GM10248 (cell line): ENCODE results near the gene SYNE1.

ENCODE experiments used
- CTCF ChIA-PET: fragments of 300-600 bp; sonication (Branson Sonifier 250); formaldehyde crosslinking; extraction: SDS; loops from one replicate; lab custom pipeline; 2021; ENCODE audit warnings: antibody characterized with exemption; lab: Yijun Ruan, JAX
- POLR2A ChIA-PET: fragments of 350-650 bp; sonication (Branson Sonifier 250); formaldehyde crosslinking; extraction: SDS; loops from one replicate; lab custom pipeline; 2020; ENCODE audit warnings: antibody characterized with exemption; lab: Yijun Ruan, JAX
- DNase-seq: peaks from one replicate; pipeline ENCODE4 v3.0.0; 2012; ENCODE audit errors: extremely low spot score
- CTCF ChIP-seq: IDR thresholded peaks from 2 replicates; pipeline ENCODE4 v1.5.1; 2012; ENCODE audit warnings: mild to moderate bottlenecking, low read depth; ENCODE audit errors: extremely low read depth, missing control alignments, control extremely low read depth

SYNE1 gene

DNA sequence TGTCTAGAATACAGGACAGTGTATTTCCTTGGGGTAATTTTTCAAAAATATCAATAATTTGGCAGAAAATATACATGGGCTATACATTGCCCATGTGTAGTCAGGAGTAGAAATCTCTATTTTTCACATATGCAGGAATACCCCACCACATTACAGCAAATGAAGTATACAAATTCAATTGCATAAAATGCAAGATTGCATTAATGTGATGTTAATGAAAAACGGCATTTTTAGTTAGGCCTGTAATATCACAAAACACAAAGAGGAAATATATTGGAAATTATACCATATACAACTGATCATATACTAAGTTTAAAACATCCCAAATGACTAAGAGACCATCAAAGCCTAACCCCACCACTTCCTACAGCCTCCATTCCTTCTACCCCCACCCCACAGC is 154.9 kb downstream of the SYNE1 start:
- DNase-seq = no peak
- ChIA-PET CTCF (no interaction called here), POLR2A (no interaction called here)
- TF ChIP-seq CTCF = no peak

GRCh38 chr6:152478377-152479010 is 158.7 kb downstream of the SYNE1 start:
- CTCF ChIA-PET = interaction anchor here (0.9 kb wide), 1 partner anchor 11 kb away, joined by 3 read pairs; no protein-coding TSS in a partner anchor
- POLR2A ChIA-PET = no interaction called here
- no peak for TF ChIP-seq CTCF
- no peak for DNase-seq

- ChIA-PET CTCF (no interaction called here), POLR2A (interaction anchor here (0.6 kb wide), 1 partner anchor 19 kb away, joined by 4 read pairs; no protein-coding TSS in a partner anchor)
- DNase-seq = no peak
- TF ChIP-seq CTCF = no peak
Observed at GRCh38 chr6:152474354-152474753, 162.8 kb downstream of the SYNE1 start.

- DNase-seq = no peak
- ChIA-PET CTCF (interaction anchor here (1.5 to 3.4 kb wide), 2 partner anchors 13 to 17 kb away, joined by 4 to 20 read pairs; no protein-coding TSS in a partner anchor), POLR2A (no interaction called here)
- no peak for TF ChIP-seq CTCF
Observed at GRCh38 chr6:152472325-152472724, 164.8 kb downstream of the SYNE1 start.

- TF ChIP-seq CTCF = no peak
- DNase-seq = no peak
- POLR2A ChIA-PET = no interaction called here
- CTCF ChIA-PET = interaction anchor here (1.5 to 3.4 kb wide), 2 partner anchors 13 to 16 kb away, joined by 4 to 20 read pairs; no protein-coding TSS in a partner anchor
Observed at GRCh38 chr6:152471456-152472265, 165.5 kb downstream of the SYNE1 start.

- TF ChIP-seq CTCF = no peak
- ChIA-PET POLR2A (no interaction called here), CTCF (interaction anchor here (1.2 kb wide), 1 partner anchor 12 kb away, joined by 3 read pairs; no protein-coding TSS in a partner anchor)
- DNase-seq = no peak
Observed at GRCh38 chr6:152463164-152463563, 174.0 kb downstream of the SYNE1 start.
